ENCODE results near the gene C1orf174.

GRCh38 chr1:3893190-3893589 lies 6.9 kb downstream of the C1orf174 start:
- TF ChIP-seq CTCF (conservative IDR thresholded peaks at IDR 0.05; ENCODE audit: low read depth, low read length) (no peak), EZH2 (IDR thresholded peaks at IDR 0.05; ENCODE audit: low read length, unreplicated experiment) (no peak)
